Measurements from ENCODE around the gene MAML2. TPM values are rescaled to one million over a fixed set of nuclear protein-coding genes. Genes with fewer than 3 reads are reported as not detected.

The MAML2 gene
- total RNA-seq, 3 donors from 2014 or later (not counting 1 experiment from before 2014, with no cell fraction given), result 14.2 to 20.5 (median 16.1) TPM

- ATAC-seq, result no peak
- no peak for TF ChIP-seq CTCF (IDR thresholded peaks at IDR 0.05)
- H3K9me3 Mint-ChIP-seq, result no peaks in the 10 kb centered on the region
Measured at GRCh38 chr11:96316869-96317268, 26.1 kb downstream of the MAML2 start.

GRCh38 chr11:96315476-96315875 lies 27.5 kb downstream of the MAML2 start:
- Histone ChIP-seq H3K27ac (ENCODE audit: low read length) (no peak overlapping the region), H3K9me3 (ENCODE audit: control insufficient read depth, insufficient read depth, low read length) (no peaks in the 10 kb centered on the region), H3K4me1 (ENCODE audit: control insufficient read depth, insufficient read depth, low read length) (peaks cover 15% of the 10 kb centered on the region), H3K27me3 (ENCODE audit: control insufficient read depth, insufficient read depth, low read length) (no peaks in the 10 kb centered on the region), H3K36me3 (ENCODE audit: control insufficient read depth, insufficient read depth, low read length) (no peaks in the 10 kb centered on the region), H3K4me3 (ENCODE audit: low read length) (no peak overlapping the region)
- TF ChIP-seq CTCF (IDR thresholded peaks at IDR 0.05), result no peak
- H3K27me3 Mint-ChIP-seq (ENCODE audit: low read depth in 2 of 2), result no peaks in the 10 kb centered on the region
- 25% methylated on average over 1 of the region's 1 CpG for WGBS (ENCODE audit: insufficient coverage)
- H3K4me1 Mint-ChIP-seq, result peaks cover 39 to 55% of the 10 kb centered on the region in 2 donors
- ATAC-seq (no peak), DNase-seq (no peak)
- no peaks in the 10 kb centered on the region for H3K36me3 Mint-ChIP-seq
- no peak overlapping the region for H3K4me3 Mint-ChIP-seq
- intact Hi-C loops (cut with micrococcal nuclease), result no loop called here
- H3K27ac Mint-ChIP-seq, result peak overlapping the region in 1 of 2 donors; percentile 80
- H3K9me3 Mint-ChIP-seq, result no peaks in the 10 kb centered on the region

More at GRCh38 chr11:96316869-96317268, 26.1 kb downstream of the MAML2 start:
- DNase-seq, result no peak
- peaks cover 15% of the 10 kb centered on the region for H3K4me1 ChIP-seq (ENCODE audit: control insufficient read depth, insufficient read depth, low read length)
- intact Hi-C loops (cut with micrococcal nuclease), result no loop called here
- Mint-ChIP-seq H3K4me1 (peaks cover 37 to 55% of the 10 kb centered on the region in 2 donors), H3K27ac (peak overlapping the region in 1 of 2 donors; percentile 80), H3K36me3 (no peaks in the 10 kb centered on the region), H3K27me3 (ENCODE audit: low read depth in 2 of 2) (no peaks in the 10 kb centered on the region), H3K4me3 (no peak overlapping the region)
- no peaks in the 10 kb centered on the region for H3K9me3 ChIP-seq (ENCODE audit: control insufficient read depth, insufficient read depth, low read length)
- H3K36me3 ChIP-seq (ENCODE audit: control insufficient read depth, insufficient read depth, low read length), result no peaks in the 10 kb centered on the region
- no peak overlapping the region for H3K4me3 ChIP-seq (ENCODE audit: low read length)
- 99% methylated on average over 3 of the region's 3 CpGs for WGBS (ENCODE audit: insufficient coverage)
- H3K27me3 ChIP-seq (ENCODE audit: control insufficient read depth, insufficient read depth, low read length), result no peaks in the 10 kb centered on the region
- H3K27ac ChIP-seq (ENCODE audit: low read length), result no peak overlapping the region

- peak overlapping the region; percentile 67 for H3K4me3 Mint-ChIP-seq
- no peaks in the 10 kb centered on the region for H3K36me3 Mint-ChIP-seq
- intact Hi-C loops (cut with micrococcal nuclease), result no loop called here
- 38% methylated on average over 4 of the region's 4 CpGs for WGBS (ENCODE audit: insufficient coverage)
- H3K4me1 Mint-ChIP-seq, result peaks cover 37 to 55% of the 10 kb centered on the region in 2 donors
- ATAC-seq (peak in 1 of 3 donors; percentile 67), DNase-seq (peak in 1 of 2 donors; percentile 23)
- no peak overlapping the region for H3K4me3 ChIP-seq (ENCODE audit: low read length)
- H3K27me3 Mint-ChIP-seq (ENCODE audit: low read depth in 2 of 2), result no peaks in the 10 kb centered on the region
- peak overlapping the region; percentile 28 for H3K27ac ChIP-seq (ENCODE audit: low read length)
- no peak for TF ChIP-seq CTCF (IDR thresholded peaks at IDR 0.05)
- H3K4me1 ChIP-seq (ENCODE audit: control insufficient read depth, insufficient read depth, low read length), result peaks cover 15% of the 10 kb centered on the region
- no peaks in the 10 kb centered on the region for H3K36me3 ChIP-seq (ENCODE audit: control insufficient read depth, insufficient read depth, low read length)
- no peaks in the 10 kb centered on the region for H3K27me3 ChIP-seq (ENCODE audit: control insufficient read depth, insufficient read depth, low read length)
- H3K9me3 Mint-ChIP-seq, result no peaks in the 10 kb centered on the region
- peak overlapping the region; percentile 80 to 85 for H3K27ac Mint-ChIP-seq
- no peaks in the 10 kb centered on the region for H3K9me3 ChIP-seq (ENCODE audit: control insufficient read depth, insufficient read depth, low read length)
Measured at GRCh38 chr11:96314326-96315020, 28.5 kb downstream of the MAML2 start.
